DOHH2 (cell line): ENCODE measurements around the gene BNC2.

ENCODE experiments used
- H3F3A ChIP-seq: fragments of 200-600 bp; sonication (generic), shearing (Covaris generic); 2 replicates; pipeline ENCODE4 v1.6.0; 2016; ENCODE audit warnings: antibody characterized with exemption, mild to moderate bottlenecking; ENCODE audit not compliant: control insufficient read depth, insufficient read depth
- H3K27ac ChIP-seq: fragments of 200-600 bp; sonication (generic); 2 replicates; pipeline ENCODE4 v1.5.1; 2014; ENCODE audit warnings: low read depth, mild to moderate bottlenecking, low read length, moderate library complexity
- H3K27me3 ChIP-seq: fragments of 200-600 bp; sonication (generic); 2 replicates; pipeline ENCODE4 v1.6.1; 2014; ENCODE audit warnings: mild to moderate bottlenecking, low read length, mixed read lengths; ENCODE audit not compliant: control insufficient read depth
- H3K36me3 ChIP-seq: fragments of 200-600 bp; sonication (generic); 2 replicates; pipeline ENCODE4 v1.6.1; 2014; ENCODE audit warnings: mild to moderate bottlenecking, low read length, moderate library complexity, mixed read lengths; ENCODE audit not compliant: control insufficient read depth
- H3K4me1 ChIP-seq: fragments of 200-600 bp; sonication (generic); 2 replicates; pipeline ENCODE4 v1.6.1; 2014; ENCODE audit warnings: mild to moderate bottlenecking, low read length, mixed read lengths; ENCODE audit not compliant: control insufficient read depth
- H3K4me2 ChIP-seq: fragments of 200-600 bp; sonication (generic); 2 replicates; pipeline ENCODE4 v1.6.0; 2014; ENCODE audit warnings: mild to moderate bottlenecking, low read length, moderate library complexity
- H3K4me3 ChIP-seq: fragments of 200-600 bp; sonication (generic); 2 replicates; pipeline ENCODE4 v1.5.1; 2014; ENCODE audit warnings: mild to moderate bottlenecking, low read length, mixed read lengths
- H3K79me2 ChIP-seq: fragments of 200-600 bp; sonication (generic); 2 replicates; pipeline ENCODE4 v1.6.1; 2014; ENCODE audit warnings: mild to moderate bottlenecking, low read length, mixed read lengths; ENCODE audit not compliant: control insufficient read depth
- H3K9me2 ChIP-seq: fragments of 200-600 bp; sonication (generic); replicated peaks from 2 replicates; pipeline ENCODE4 v1.6.1; 2014; ENCODE audit warnings: mild to moderate bottlenecking, low read length, mixed read lengths; ENCODE audit not compliant: control insufficient read depth
- H3K9me3 ChIP-seq: fragments of 200-600 bp; sonication (generic); 2 replicates; pipeline ENCODE4 v1.6.1; 2014; ENCODE audit warnings: antibody characterized with exemption, low read length, mixed read lengths; ENCODE audit not compliant: control insufficient read depth, insufficient read depth
- H4K20me1 ChIP-seq: fragments of 200-600 bp; sonication (generic); 2 replicates; pipeline ENCODE4 v1.6.0; 2014; ENCODE audit warnings: low read depth, mild to moderate bottlenecking, antibody characterized with exemption, low read length, moderate library complexity; ENCODE audit not compliant: control insufficient read depth, insufficient read depth
- EZH2phosphoT487 ChIP-seq: fragments of 200-600 bp; sonication (generic); IDR thresholded peaks from 2 replicates; pipeline ENCODE4 v1.6.1; 2017; ENCODE audit warnings: borderline replicate concordance, mild to moderate bottlenecking, antibody characterized with exemption, low read length, moderate library complexity, mixed read lengths
- TF ChIP-seq, protein P1 (sequence below): fragments of 200-600 bp; sonication (generic); IDR thresholded peaks from one replicate; pipeline ENCODE4 v1.5.1; 2014; ENCODE audit warnings: antibody characterized with exemption, mild to moderate bottlenecking, low read depth, low read length; ENCODE audit not compliant: poor library complexity, severe bottlenecking

Gene BNC2

DNA sequence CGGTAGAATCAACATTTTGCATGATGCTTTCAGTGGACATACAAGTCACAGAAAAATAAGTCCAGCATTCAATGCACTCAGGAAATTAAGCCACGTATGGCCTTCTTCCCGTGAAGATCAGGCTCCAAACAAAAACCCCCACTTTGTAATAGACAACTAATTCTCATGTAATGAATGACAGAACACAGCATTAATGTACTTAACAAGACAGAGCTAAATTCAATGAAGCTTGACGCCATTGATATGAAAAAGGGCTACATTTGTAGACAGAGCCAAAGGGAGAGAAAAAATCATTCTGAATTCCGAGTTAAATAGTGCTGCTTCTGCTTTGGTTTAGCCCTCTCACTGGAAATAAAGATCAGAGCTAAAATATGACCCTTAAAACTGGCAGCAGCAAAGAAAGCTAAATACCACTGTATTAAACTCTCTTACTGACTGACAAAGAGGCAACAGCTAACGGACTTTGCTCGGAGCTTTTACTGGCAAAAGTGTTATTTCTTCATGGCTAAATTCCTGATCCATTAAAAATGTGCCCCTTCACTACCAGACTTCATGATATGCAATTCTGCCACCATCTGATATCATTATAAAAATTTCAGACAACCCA lies 250.5 kb downstream of the BNC2 start:
- no peaks in the 10 kb centered on the region for H3K27me3 ChIP-seq
- H3K27ac ChIP-seq = no peak overlapping the region
- H3K4me1 ChIP-seq = no peaks in the 10 kb centered on the region
- H3K79me2 ChIP-seq = no peaks in the 10 kb centered on the region
- TF ChIP-seq EZH2phosphoT487 = no peak
- TF ChIP-seq, protein P1, sequence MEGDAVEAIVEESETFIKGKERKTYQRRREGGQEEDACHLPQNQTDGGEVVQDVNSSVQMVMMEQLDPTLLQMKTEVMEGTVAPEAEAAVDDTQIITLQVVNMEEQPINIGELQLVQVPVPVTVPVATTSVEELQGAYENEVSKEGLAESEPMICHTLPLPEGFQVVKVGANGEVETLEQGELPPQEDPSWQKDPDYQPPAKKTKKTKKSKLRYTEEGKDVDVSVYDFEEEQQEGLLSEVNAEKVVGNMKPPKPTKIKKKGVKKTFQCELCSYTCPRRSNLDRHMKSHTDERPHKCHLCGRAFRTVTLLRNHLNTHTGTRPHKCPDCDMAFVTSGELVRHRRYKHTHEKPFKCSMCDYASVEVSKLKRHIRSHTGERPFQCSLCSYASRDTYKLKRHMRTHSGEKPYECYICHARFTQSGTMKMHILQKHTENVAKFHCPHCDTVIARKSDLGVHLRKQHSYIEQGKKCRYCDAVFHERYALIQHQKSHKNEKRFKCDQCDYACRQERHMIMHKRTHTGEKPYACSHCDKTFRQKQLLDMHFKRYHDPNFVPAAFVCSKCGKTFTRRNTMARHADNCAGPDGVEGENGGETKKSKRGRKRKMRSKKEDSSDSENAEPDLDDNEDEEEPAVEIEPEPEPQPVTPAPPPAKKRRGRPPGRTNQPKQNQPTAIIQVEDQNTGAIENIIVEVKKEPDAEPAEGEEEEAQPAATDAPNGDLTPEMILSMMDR = no peak
- H3K9me3 ChIP-seq = no peaks in the 10 kb centered on the region
- H3K4me2 ChIP-seq = no peak overlapping the region
- no peaks in the 10 kb centered on the region for H4K20me1 ChIP-seq
- H3F3A ChIP-seq = no peaks in the 10 kb centered on the region
- no peaks in the 10 kb centered on the region for H3K9me2 ChIP-seq
- no peak overlapping the region for H3K4me3 ChIP-seq
- H3K36me3 ChIP-seq = no peaks in the 10 kb centered on the region

DNA sequence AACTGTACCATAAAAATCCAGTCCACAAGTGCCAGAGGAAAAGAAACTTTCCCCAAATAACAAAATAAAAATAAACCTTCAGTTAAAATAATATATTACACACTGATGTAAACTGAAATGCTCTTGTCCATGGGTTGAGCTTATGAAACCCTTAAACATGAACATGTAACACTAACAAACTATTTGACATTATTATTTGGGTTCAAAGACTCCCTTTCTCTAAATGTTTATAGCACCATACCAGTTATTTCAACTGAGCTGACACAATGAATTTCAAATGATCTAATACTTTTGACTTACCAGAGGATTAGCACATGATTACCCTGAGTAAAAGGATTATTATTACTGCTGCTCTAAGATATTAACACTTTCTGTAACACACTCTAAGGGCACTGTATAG lies 251.1 kb downstream of the BNC2 start:
- Histone ChIP-seq H3K4me2 (no peak overlapping the region), H3K27me3 (no peaks in the 10 kb centered on the region), H3F3A (no peaks in the 10 kb centered on the region), H3K4me1 (no peaks in the 10 kb centered on the region), H3K79me2 (no peaks in the 10 kb centered on the region), H3K27ac (no peak overlapping the region), H3K36me3 (no peaks in the 10 kb centered on the region), H4K20me1 (no peaks in the 10 kb centered on the region), H3K9me2 (no peaks in the 10 kb centered on the region), H3K9me3 (no peaks in the 10 kb centered on the region), H3K4me3 (no peak overlapping the region)
- TF ChIP-seq, protein P1 = no peak
- TF ChIP-seq EZH2phosphoT487 = no peak

DNA sequence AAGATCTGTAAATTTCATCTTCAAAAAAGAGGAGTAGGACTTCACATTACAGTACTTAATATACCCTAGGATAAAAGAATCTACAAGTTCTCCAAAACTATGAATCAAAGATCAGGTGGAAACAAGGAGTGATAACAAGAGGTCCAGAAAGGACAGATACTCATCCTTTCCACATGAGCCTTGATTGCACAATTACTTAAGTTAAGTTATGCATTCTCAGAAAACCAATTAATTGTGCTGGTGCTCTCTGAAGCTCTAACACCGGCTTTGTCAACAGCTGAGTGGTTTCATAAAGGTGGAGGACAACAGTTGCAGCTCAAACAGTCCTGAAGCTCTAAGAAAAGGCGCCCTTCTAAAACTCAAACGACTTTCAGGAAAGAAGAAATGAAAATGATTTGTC lies 251.9 kb downstream of the BNC2 start:
- H3K9me3 ChIP-seq = no peaks in the 10 kb centered on the region
- H3K79me2 ChIP-seq = no peaks in the 10 kb centered on the region
- H3K27me3 ChIP-seq = no peaks in the 10 kb centered on the region
- no peak overlapping the region for H3K4me3 ChIP-seq
- no peak overlapping the region for H3K27ac ChIP-seq
- no peaks in the 10 kb centered on the region for H4K20me1 ChIP-seq
- no peak overlapping the region for H3K4me2 ChIP-seq
- TF ChIP-seq EZH2phosphoT487 = no peak
- TF ChIP-seq, protein P1 = no peak
- no peaks in the 10 kb centered on the region for H3K9me2 ChIP-seq
- no peaks in the 10 kb centered on the region for H3F3A ChIP-seq
- no peaks in the 10 kb centered on the region for H3K36me3 ChIP-seq
- H3K4me1 ChIP-seq = no peaks in the 10 kb centered on the region
